HepG2 (cell line): ENCODE data around the gene RASSF4. TPM values are rescaled to one million over a fixed set of nuclear protein-coding genes. Genes with fewer than 3 reads are reported as not detected.

Experiments used
- ATAC-seq: fragments of 200-7000 bp; cut with Tn5 transposase; 3 replicates; pipeline ENCODE4 v1.9.1; 2020; ENCODE audit warnings: mild to moderate bottlenecking, moderate library complexity
- BruUV-seq: library from RNA; stranded (reverse); fragments of 400-500 nt; replicated peaks from 2 replicates; lab custom pipeline; 2021; lab: Mats Ljungman, UMichigan
- CTCF ChIA-PET: fragments of 300-600 bp; formaldehyde crosslinking; extraction: SDS; loops from one replicate; lab custom pipeline; 2021; ENCODE audit warnings: low total read pairs, inconsistent platforms, low intra/inter-chr PET ratio; lab: Yijun Ruan, JAX
- POLR2A ChIA-PET: fragments of 350-600 bp; sonication (Branson Sonifier 250); formaldehyde crosslinking; loops from one replicate; lab custom pipeline; 2020; ENCODE audit warnings: antibody characterized with exemption, inconsistent platforms; lab: Yijun Ruan, JAX
- DNase-seq: peaks from one replicate; pipeline ENCODE4 v3.0.0-alpha.2; 2015; ENCODE audit warnings: low spot score
- FAIRE-seq: peaks from 3 replicates; lab custom pipeline; 2011; peaks lifted over from hg19 to GRCh38; lab: Jason Lieb, UNC
- H2AFZ ChIP-seq: one replicate; pipeline ENCODE4 v1.6.1; 2011; ENCODE audit warnings: low read length, inconsistent platforms
- H3K27ac ChIP-seq: fragments of 300-600 bp; 3 replicates; pipeline ENCODE4 v1.8.0; 2011; ENCODE audit warnings: mixed run types, mild to moderate bottlenecking, mixed read lengths, low read length, inconsistent platforms; ENCODE audit not compliant: insufficient read depth; ENCODE audit errors: extremely low read length
- H3K27me3 ChIP-seq, 2 experiments: fragments of 200-600 bp in 1 of 2; 2 replicates in 1 of 2; 3 replicates in 1 of 2; pipeline versions ENCODE4 v1.6.0 to v1.8.0; 2011; ENCODE audit warnings: low read length in 2 of 2, mild to moderate bottlenecking in 2 of 2, moderate library complexity in 2 of 2, inconsistent platforms in 1 of 2; ENCODE audit not compliant: insufficient read depth in 2 of 2, control insufficient read depth in 1 of 2
- H3K36me3 ChIP-seq, 2 experiments: fragments of 200-600 bp in 1 of 2; replicated peaks in 1 of 2; 2 replicates in 1 of 2; 3 replicates in 1 of 2; pipeline versions ENCODE4 v1.5.1 to v1.8.0; 2011; ENCODE audit warnings: low read length in 2 of 2, inconsistent platforms in 1 of 2; ENCODE audit not compliant: insufficient read depth in 2 of 2, control insufficient read depth in 1 of 2
- H3K4me1 ChIP-seq: 2 replicates; pipeline ENCODE4 v1.5.1; 2012; ENCODE audit warnings: low read length, inconsistent platforms; ENCODE audit not compliant: insufficient read depth
- H3K4me2 ChIP-seq: 2 replicates; pipeline ENCODE4 v1.6.0; 2011; ENCODE audit warnings: low read depth, low read length, inconsistent platforms
- H3K4me3 ChIP-seq, 3 experiments: fragments of 200-600 bp in 1 of 3; sonication (generic), shearing (Covaris generic) in 1 of 3; replicated peaks in 1 of 3; 2 replicates each; pipeline ENCODE4 v1.5.1; 2011 to 2016; ENCODE audit warnings: low read length in 3 of 3, inconsistent platforms in 2 of 3, low read depth in 2 of 3, mild to moderate bottlenecking in 2 of 3, control low read depth in 1 of 3, mixed read lengths in 1 of 3; ENCODE audit not compliant: insufficient read depth in 1 of 3
- H3K79me2 ChIP-seq: one replicate; pipeline ENCODE4 v1.6.1; 2011; ENCODE audit warnings: low read length, inconsistent platforms; ENCODE audit not compliant: insufficient read depth
- H3K9ac ChIP-seq: 2 replicates; pipeline ENCODE4 v1.6.0; 2011; ENCODE audit warnings: mild to moderate bottlenecking, low read depth, low read length, inconsistent platforms; ENCODE audit not compliant: insufficient read depth
- H3K9me3 ChIP-seq: 2 replicates; pipeline ENCODE4 v1.5.1; 2012; ENCODE audit warnings: mild to moderate bottlenecking, low read length
- H4K20me1 ChIP-seq: 2 replicates; pipeline ENCODE4 v1.6.0; 2011; ENCODE audit warnings: inconsistent platforms, mild to moderate bottlenecking, low read length, moderate library complexity; ENCODE audit not compliant: insufficient read depth
- ARID2 ChIP-seq: sonication (generic); formaldehyde crosslinking; IDR thresholded peaks from 2 replicates; pipeline ENCODE4 v1.8.1; 2022; ENCODE audit warnings: mild to moderate bottlenecking, missing genetic modification reagents, borderline replicate concordance
- BATF2 ChIP-seq: sonication (generic); formaldehyde crosslinking; IDR thresholded peaks from 2 replicates; pipeline ENCODE4 v1.8.0; 2022; ENCODE audit warnings: mild to moderate bottlenecking, missing genetic modification reagents, moderate library complexity
- CREB3 ChIP-seq: sonication (generic); formaldehyde crosslinking; IDR thresholded peaks from 2 replicates; pipeline ENCODE4 v1.5.0; 2020; ENCODE audit warnings: missing genetic modification reagents
- KDM6A ChIP-seq: IDR thresholded peaks from 2 replicates; pipeline ENCODE4 v1.6.1; 2016; ENCODE audit warnings: low read depth
- NR2C2 ChIP-seq: sonication (generic); formaldehyde crosslinking; IDR thresholded peaks from 2 replicates; pipeline ENCODE4 v1.4.0; 2020; ENCODE audit warnings: missing genetic modification reagents, mild to moderate bottlenecking, moderate library complexity, borderline replicate concordance
- NR2F1 ChIP-seq, 2 experiments: fragments of 450-650 bp in 1 of 2; formaldehyde crosslinking in 1 of 2; IDR thresholded peaks; 2 replicates each; pipeline versions ENCODE4 v1.5.0 to v1.6.1; 2016 to 2020; ENCODE audit warnings: mild to moderate bottlenecking in 1 of 2, missing compliant biosample characterization in 1 of 2, missing genetic modification reagents in 1 of 2, moderate library complexity in 1 of 2
- POLR2AphosphoS5 ChIP-seq: IDR thresholded peaks from 2 replicates; pipeline ENCODE4 v1.6.1; 2012; ENCODE audit warnings: low read depth, low read length
- PRMT3 ChIP-seq: sonication (generic); formaldehyde crosslinking; IDR thresholded peaks from 2 replicates; pipeline ENCODE4 v1.8.1; 2022; ENCODE audit warnings: low read depth, mild to moderate bottlenecking, moderate library complexity, missing genetic modification reagents, borderline replicate concordance
- SMARCE1 ChIP-seq: fragments of 450-650 bp; IDR thresholded peaks from 2 replicates; pipeline ENCODE4 v1.6.1; 2017; ENCODE audit warnings: borderline replicate concordance
- SNAPC5 ChIP-seq: sonication (generic); formaldehyde crosslinking; IDR thresholded peaks from 2 replicates; pipeline ENCODE4 v1.8.1; 2023; ENCODE audit warnings: mild to moderate bottlenecking, missing genetic modification reagents, borderline replicate concordance
- TARDBP ChIP-seq: sonication (generic); formaldehyde crosslinking; IDR thresholded peaks from 2 replicates; pipeline ENCODE4 v1.8.0; 2022; ENCODE audit warnings: mild to moderate bottlenecking, missing genetic modification reagents
- ZNF317 ChIP-seq: sonication (generic); formaldehyde crosslinking; IDR thresholded peaks from 2 replicates; pipeline ENCODE4 v1.5.0; 2020; ENCODE audit warnings: mild to moderate bottlenecking, missing genetic modification reagents
- ZSCAN9 ChIP-seq: IDR thresholded peaks from 2 replicates; pipeline ENCODE4 v1.6.1; 2016; ENCODE audit warnings: borderline replicate concordance
- WGBS: methylation state at CpG from one replicate; pipeline ENCODE4 v1.1.6; 2017; ENCODE audit warnings: low lambda C conversion rate; 5-methylcytosine and 5-hydroxymethylcytosine counted together
- in situ Hi-C: cut with HindIII; loops from 2 replicates; pipeline ENCODE4 v1.10.0; 2017; ENCODE audit warnings: low pct_unique_long_range_greater_than_20kb; ENCODE audit not compliant: extremely low pct_ligation_motif_present
- intact Hi-C: fragments of 100-400 bp; cut with micrococcal nuclease; formaldehyde crosslinking; loops from one replicate; pipeline ENCODE4 v1.10.0; 2022; ENCODE audit not compliant: unreplicated experiment
- polyA plus RNA-seq, 8 experiments: library from polyadenylated mRNA; depleted of rRNA in 3 of 8; stranded (reverse) in 7 of 8; unstranded in 1 of 8; fragments of >200 nt; fragmentation: Illumina TruSeq in 4 of 8; extraction: Trizol in 4 of 8; gene quantifications; 2 replicates each; pipeline versions ENCODE4 v1.2.1 to v1.2.3, GENCODE V29; 2011 to 2016; ENCODE audit warnings: low read depth in 4 of 8, missing spikeins in 1 of 8, mixed read lengths in 1 of 8; ENCODE audit not compliant: insufficient read depth in 1 of 8
- total RNA-seq, 5 experiments: library from RNA; depleted of rRNA; stranded (reverse); fragments of >200 nt; fragmentation: Illumina TruSeq; extraction: Trizol; gene quantifications; 2 replicates each; pipeline ENCODE4 v1.2.3, GENCODE V29; 2016; ENCODE audit warnings: low read depth in 1 of 5
- TF ChIP-seq, protein P1 (sequence below): sonication (generic); formaldehyde crosslinking; IDR thresholded peaks from 2 replicates; pipeline ENCODE4 v1.4.0; 2020; ENCODE audit warnings: missing genetic modification reagents, borderline replicate concordance
- TF ChIP-seq, protein P2 (sequence below): sonication (generic); formaldehyde crosslinking; IDR thresholded peaks from 2 replicates; pipeline ENCODE4 v1.4.0; 2020; ENCODE audit warnings: missing genetic modification reagents

Gene RASSF4
- total and polyA plus RNA-seq, 2 of the 13 experiments (the other 11 are each of a cell fraction or from before 2014, with no cell fraction given) = 34.0 to 51.7 TPM

DNA sequence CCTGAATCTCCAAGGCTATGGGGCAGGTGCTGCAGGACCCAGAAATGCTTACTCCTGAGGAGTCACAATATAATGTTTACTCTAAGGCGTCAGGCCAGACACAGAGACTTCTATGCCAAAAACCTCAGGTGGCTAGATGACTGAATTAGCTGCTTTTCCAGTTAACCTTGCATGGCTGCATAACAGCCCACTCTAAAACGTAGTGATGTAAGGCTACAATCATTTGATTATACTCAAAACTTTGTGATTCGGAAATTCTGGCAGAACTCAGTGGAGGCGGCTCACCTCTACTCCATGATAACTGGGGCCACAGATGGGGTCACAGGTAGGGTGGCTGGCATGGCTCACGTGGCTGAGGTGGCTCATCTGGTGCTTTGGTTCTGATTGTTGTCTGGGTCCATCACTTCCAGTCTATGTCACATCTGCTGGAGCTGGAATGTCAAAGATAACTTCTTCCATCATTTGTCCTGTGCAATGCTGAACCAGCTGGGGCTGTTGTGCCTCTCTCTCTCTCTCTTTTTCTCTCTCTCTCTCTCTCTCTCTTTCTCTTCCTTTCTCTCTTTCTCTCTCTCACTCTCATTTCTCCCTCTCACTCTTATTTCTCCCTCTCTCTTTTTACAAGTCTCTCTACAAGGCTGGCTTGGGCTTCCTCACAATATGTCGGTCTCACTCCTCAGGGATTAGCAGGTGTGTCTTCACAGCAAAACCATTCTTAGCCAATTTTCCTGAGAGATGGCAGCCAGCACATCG, 36.6 kb upstream of the RASSF4 start:
- WGBS = 37% methylated on average over 7 of the region's 7 CpGs
- Histone ChIP-seq H3K36me3 (no peaks in the 10 kb centered on the region), H3K27ac (no peak overlapping the region), H3K4me3 (no peak overlapping the region), H2AFZ (no peak overlapping the region), H3K9ac (no peak overlapping the region), H3K4me1 (peaks cover 36% of the 10 kb centered on the region), H3K27me3 (peaks cover 3 to 5% of the 10 kb centered on the region in 2 experiments; a peak in 2 of 5 replicates), H3K9me3 (no peaks in the 10 kb centered on the region; the same call in 1 of the 2 replicates), H3K4me2 (no peak overlapping the region), H4K20me1 (no peaks in the 10 kb centered on the region), H3K79me2 (no peaks in the 10 kb centered on the region)
- ChIA-PET POLR2A (no interaction called here), CTCF (no interaction called here)
- TF ChIP-seq SNAPC5 (no peak), SMARCE1 (no peak), POLR2AphosphoS5 (no peak), TARDBP (CRISPR knock-in tag) (no peak), ARID2 (CRISPR knock-in tag) (no peak), KDM6A (CRISPR knock-in tag) (no peak), ZSCAN9 (CRISPR knock-in tag) (no peak), NR2F1 (CRISPR knock-in tag; IDR thresholded peaks at IDR 0.05) (no peak), PRMT3 (no peak), ZNF317 (no peak), CREB3 (CRISPR knock-in tag) (no peak), BATF2 (CRISPR knock-in tag) (no peak), NR2C2 (CRISPR knock-in tag) (no peak)
- TF ChIP-seq, protein P1, sequence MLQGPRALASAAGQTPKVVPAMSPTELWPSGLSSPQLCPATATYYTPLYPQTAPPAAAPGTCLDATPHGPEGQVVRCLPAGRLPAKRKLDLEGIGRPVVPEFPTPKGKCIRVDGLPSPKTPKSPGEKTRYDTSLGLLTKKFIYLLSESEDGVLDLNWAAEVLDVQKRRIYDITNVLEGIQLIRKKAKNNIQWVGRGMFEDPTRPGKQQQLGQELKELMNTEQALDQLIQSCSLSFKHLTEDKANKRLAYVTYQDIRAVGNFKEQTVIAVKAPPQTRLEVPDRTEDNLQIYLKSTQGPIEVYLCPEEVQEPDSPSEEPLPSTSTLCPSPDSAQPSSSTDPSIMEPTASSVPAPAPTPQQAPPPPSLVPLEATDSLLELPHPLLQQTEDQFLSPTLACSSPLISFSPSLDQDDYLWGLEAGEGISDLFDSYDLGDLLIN (CRISPR knock-in tag) = no peak
- TF ChIP-seq, protein P2, sequence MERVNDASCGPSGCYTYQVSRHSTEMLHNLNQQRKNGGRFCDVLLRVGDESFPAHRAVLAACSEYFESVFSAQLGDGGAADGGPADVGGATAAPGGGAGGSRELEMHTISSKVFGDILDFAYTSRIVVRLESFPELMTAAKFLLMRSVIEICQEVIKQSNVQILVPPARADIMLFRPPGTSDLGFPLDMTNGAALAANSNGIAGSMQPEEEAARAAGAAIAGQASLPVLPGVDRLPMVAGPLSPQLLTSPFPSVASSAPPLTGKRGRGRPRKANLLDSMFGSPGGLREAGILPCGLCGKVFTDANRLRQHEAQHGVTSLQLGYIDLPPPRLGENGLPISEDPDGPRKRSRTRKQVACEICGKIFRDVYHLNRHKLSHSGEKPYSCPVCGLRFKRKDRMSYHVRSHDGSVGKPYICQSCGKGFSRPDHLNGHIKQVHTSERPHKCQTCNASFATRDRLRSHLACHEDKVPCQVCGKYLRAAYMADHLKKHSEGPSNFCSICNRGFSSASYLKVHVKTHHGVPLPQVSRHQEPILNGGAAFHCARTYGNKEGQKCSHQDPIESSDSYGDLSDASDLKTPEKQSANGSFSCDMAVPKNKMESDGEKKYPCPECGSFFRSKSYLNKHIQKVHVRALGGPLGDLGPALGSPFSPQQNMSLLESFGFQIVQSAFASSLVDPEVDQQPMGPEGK (CRISPR knock-in tag) = no peak
- ATAC-seq = no peak
- no TSS peak for BruUV-seq
- intact Hi-C loops (no loop called here), in situ Hi-C loops (no loop called here)
- FAIRE-seq = no peak
- no peak for DNase-seq
